ENCODE measurements around the gene PAQR6. TPM values are rescaled to one million over a fixed set of nuclear protein-coding genes. Genes with fewer than 3 reads are reported as not detected.

The PAQR6 gene
- total RNA-seq, 1 experiment from 2014 or later = 15.8 TPM

DNA sequence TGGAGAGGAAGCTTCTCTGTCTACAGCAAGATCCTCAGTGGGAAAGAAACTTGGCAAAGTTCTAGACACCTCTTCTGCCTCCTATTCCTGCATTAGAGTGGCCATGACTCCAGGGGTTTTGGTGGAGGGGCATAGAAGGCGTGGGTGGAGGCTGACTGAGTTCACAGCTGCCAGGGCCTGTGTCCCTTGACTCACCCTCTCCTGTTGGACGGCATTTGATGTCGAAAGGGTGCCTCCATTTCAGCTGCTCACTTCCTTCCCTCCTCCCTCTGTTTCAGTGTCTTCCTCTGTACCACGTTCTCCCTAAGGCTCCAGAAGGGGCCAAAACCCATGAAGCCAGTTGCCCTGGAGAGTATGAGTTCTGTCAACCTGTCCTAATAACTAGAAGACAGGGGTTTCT is 36.9 kb upstream of the PAQR6 start:
- no peak overlapping the region for H3K23ac ChIP-seq (ENCODE audit: insufficient read length, low read depth, low read length)
- no peak overlapping the region for H2BK12ac ChIP-seq (ENCODE audit: insufficient read length, low read depth, low read length)
- TF ChIP-seq, protein P1, sequence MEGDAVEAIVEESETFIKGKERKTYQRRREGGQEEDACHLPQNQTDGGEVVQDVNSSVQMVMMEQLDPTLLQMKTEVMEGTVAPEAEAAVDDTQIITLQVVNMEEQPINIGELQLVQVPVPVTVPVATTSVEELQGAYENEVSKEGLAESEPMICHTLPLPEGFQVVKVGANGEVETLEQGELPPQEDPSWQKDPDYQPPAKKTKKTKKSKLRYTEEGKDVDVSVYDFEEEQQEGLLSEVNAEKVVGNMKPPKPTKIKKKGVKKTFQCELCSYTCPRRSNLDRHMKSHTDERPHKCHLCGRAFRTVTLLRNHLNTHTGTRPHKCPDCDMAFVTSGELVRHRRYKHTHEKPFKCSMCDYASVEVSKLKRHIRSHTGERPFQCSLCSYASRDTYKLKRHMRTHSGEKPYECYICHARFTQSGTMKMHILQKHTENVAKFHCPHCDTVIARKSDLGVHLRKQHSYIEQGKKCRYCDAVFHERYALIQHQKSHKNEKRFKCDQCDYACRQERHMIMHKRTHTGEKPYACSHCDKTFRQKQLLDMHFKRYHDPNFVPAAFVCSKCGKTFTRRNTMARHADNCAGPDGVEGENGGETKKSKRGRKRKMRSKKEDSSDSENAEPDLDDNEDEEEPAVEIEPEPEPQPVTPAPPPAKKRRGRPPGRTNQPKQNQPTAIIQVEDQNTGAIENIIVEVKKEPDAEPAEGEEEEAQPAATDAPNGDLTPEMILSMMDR (conservative IDR thresholded peaks at IDR 0.05) = no peak
- H2AK5ac ChIP-seq (ENCODE audit: insufficient read length, low read length) = no peak overlapping the region
- Mint-ChIP-seq H3K27ac (no peak overlapping the region), H3K9me3 (no peaks in the 10 kb centered on the region), H3K4me3 (0 out of 5 replicates have a peak overlapping the region, but pooled peaks of 1 of the 2 experiments have one; percentile 42), H3K27me3 (ENCODE audit: low read depth) (no peaks in the 10 kb centered on the region; the same call in 1 of the 2 replicates), H3K4me1 (peaks cover 24 to 29% of the 10 kb centered on the region in 2 experiments), H3K36me3 (ENCODE audit: insufficient read depth in 1 of 3, low read depth in 3 of 3) (peaks cover 0 to 9% (median 3%) of the 10 kb centered on the region in 3 experiments; a peak in 3 of 7 replicates)
- no CpG with 5 or more reads among the region's 4 CpGs for WGBS (ENCODE audit: extremely low coverage, insufficient read length, low lambda C conversion rate)
- no peak overlapping the region for H4K91ac ChIP-seq (ENCODE audit: insufficient read length, low read depth, low read length)
- peaks cover 20% of the 10 kb centered on the region for H3K79me2 ChIP-seq (ENCODE audit: insufficient read depth, low read length)
- H2BK20ac ChIP-seq (ENCODE audit: low read depth, low read length, poor library complexity, severe bottlenecking) = no peak overlapping the region
- H3K23me2 ChIP-seq (ENCODE audit: insufficient read length, low read depth, low read length, poor library complexity, severe bottlenecking) = peaks cover 12% of the 10 kb centered on the region
- H4K5ac ChIP-seq (ENCODE audit: insufficient read length, low read depth, low read length) = no peak overlapping the region
- no peak overlapping the region for H3K4me2 ChIP-seq (ENCODE audit: insufficient read depth, insufficient read length, low read length)
- H3K9ac ChIP-seq (ENCODE audit: extremely low read depth, insufficient read length, low read length) = no peak overlapping the region
- no peaks in the 10 kb centered on the region for H4K20me1 ChIP-seq (ENCODE audit: control insufficient read depth, insufficient read depth, insufficient read length)
- H3K79me1 ChIP-seq (ENCODE audit: insufficient read depth, low read depth, low read length, poor library complexity, severe bottlenecking) = no peaks in the 10 kb centered on the region
- H3K27ac ChIP-seq (ENCODE audit: insufficient read length, low read depth, low read length) = no peak overlapping the region
- H2AFZ ChIP-seq (ENCODE audit: low read length) = no peak overlapping the region
- no peaks in the 10 kb centered on the region for H3K9me3 ChIP-seq (ENCODE audit: control insufficient read depth, low read depth, low read length)
- H3K14ac ChIP-seq (ENCODE audit: insufficient read depth, low read length) = no peak overlapping the region
- H3K4me1 ChIP-seq (ENCODE audit: insufficient read depth, low read length) = no peaks in the 10 kb centered on the region
- no peak overlapping the region for H3T11ph ChIP-seq (ENCODE audit: low read length)
- no peak overlapping the region for H3K18ac ChIP-seq (ENCODE audit: insufficient read length, low read depth, low read length)
- no peak overlapping the region for H2BK15ac ChIP-seq (ENCODE audit: low read depth, low read length)
- no peaks in the 10 kb centered on the region; the same call in 1 of the 2 replicates for H3K27me3 ChIP-seq (ENCODE audit: insufficient read depth, low read length)
- H3K4ac ChIP-seq (ENCODE audit: low read depth, low read length) = no peak overlapping the region
- H3K56ac ChIP-seq (ENCODE audit: insufficient read length, low read depth, low read length) = no peak overlapping the region
- no peak overlapping the region for H2BK120ac ChIP-seq (ENCODE audit: low read depth, low read length, poor library complexity, severe bottlenecking)
- no peak overlapping the region for H2BK5ac ChIP-seq (ENCODE audit: insufficient read length, low read length)
- H4K8ac ChIP-seq (replicated peaks; ENCODE audit: insufficient read length, low read depth, low read length) = no peak overlapping the region
- no peak for DNase-seq
